H9 (cell line): Measurements from ENCODE around the gene CBLB. TPM values are rescaled to one million over a fixed set of nuclear protein-coding genes. Genes with fewer than 3 reads are reported as not detected.

Experiments
- DNase-seq: peaks from one replicate; pipeline ENCODE4 v3.0.0-alpha.2; 2017
- H2AFZ ChIP-seq: one replicate; pipeline ENCODE4 v1.6.1; 2013; ENCODE audit warnings: mild to moderate bottlenecking, low read length, control low read depth, moderate library complexity
- H2AK5ac ChIP-seq: 2 replicates; pipeline ENCODE4 v1.6.1; 2013; ENCODE audit warnings: low read length, control low read depth, mixed read lengths; ENCODE audit not compliant: insufficient read length
- H2BK120ac ChIP-seq: one replicate; pipeline ENCODE4 v1.6.1; 2013; ENCODE audit warnings: low read depth, mild to moderate bottlenecking, low read length, control low read depth, inconsistent platforms; ENCODE audit not compliant: poor library complexity, severe bottlenecking
- H2BK12ac ChIP-seq: 2 replicates; pipeline ENCODE4 v1.6.1; 2013; ENCODE audit warnings: low read length, control low read depth, mixed read lengths, low read depth; ENCODE audit not compliant: insufficient read length
- H2BK15ac ChIP-seq: 2 replicates; pipeline ENCODE4 v1.6.1; 2013; ENCODE audit warnings: low read depth, low read length, control low read depth
- H2BK20ac ChIP-seq: one replicate; pipeline ENCODE4 v1.6.1; 2013; ENCODE audit warnings: low read depth, mild to moderate bottlenecking, low read length, control low read depth, inconsistent platforms; ENCODE audit not compliant: poor library complexity, severe bottlenecking
- H2BK5ac ChIP-seq: 2 replicates; pipeline ENCODE4 v1.6.1; 2013; ENCODE audit warnings: low read length, control low read depth, mixed read lengths; ENCODE audit not compliant: insufficient read length
- H3K14ac ChIP-seq: 2 replicates; pipeline ENCODE4 v1.6.1; 2013; ENCODE audit warnings: low read length, control low read depth; ENCODE audit not compliant: insufficient read depth
- H3K18ac ChIP-seq: 2 replicates; pipeline ENCODE4 v1.6.1; 2013; ENCODE audit warnings: low read depth, mild to moderate bottlenecking, mixed read lengths, low read length, control low read depth; ENCODE audit not compliant: insufficient read length
- H3K23ac ChIP-seq: 2 replicates; pipeline ENCODE4 v1.6.1; 2013; ENCODE audit warnings: low read length, control low read depth, mixed read lengths, low read depth; ENCODE audit not compliant: insufficient read length
- H3K23me2 ChIP-seq: 2 replicates; pipeline ENCODE4 v1.6.1; 2013; ENCODE audit warnings: low read depth, mild to moderate bottlenecking, mixed read lengths, low read length, control low read depth; ENCODE audit not compliant: insufficient read length, poor library complexity, severe bottlenecking
- H3K27ac ChIP-seq: 2 replicates; pipeline ENCODE4 v1.5.1; 2013; ENCODE audit warnings: low read length, control low read depth, mixed read lengths, low read depth; ENCODE audit not compliant: insufficient read length
- H3K27me3 ChIP-seq: 2 replicates; pipeline ENCODE4 v1.6.1; 2013; ENCODE audit warnings: low read length, control low read depth, inconsistent platforms; ENCODE audit not compliant: insufficient read depth
- H3K4ac ChIP-seq: 2 replicates; pipeline ENCODE4 v1.6.1; 2013; ENCODE audit warnings: low read depth, mild to moderate bottlenecking, control low read depth, inconsistent platforms, low read length, moderate library complexity
- H3K4me1 ChIP-seq: 2 replicates; pipeline ENCODE4 v1.6.1; 2013; ENCODE audit warnings: low read length, control low read depth, inconsistent platforms; ENCODE audit not compliant: insufficient read depth
- H3K4me2 ChIP-seq: 2 replicates; pipeline ENCODE4 v1.6.1; 2013; ENCODE audit warnings: low read length, control low read depth, mixed read lengths; ENCODE audit not compliant: insufficient read length, insufficient read depth
- H3K56ac ChIP-seq: 2 replicates; pipeline ENCODE4 v1.6.1; 2013; ENCODE audit warnings: low read depth, mild to moderate bottlenecking, mixed read lengths, low read length, control low read depth; ENCODE audit not compliant: insufficient read length
- H3K79me1 ChIP-seq: 2 replicates; pipeline ENCODE4 v1.6.1; 2013; ENCODE audit warnings: low read depth, mild to moderate bottlenecking, moderate library complexity, low read length, control low read depth, inconsistent platforms; ENCODE audit not compliant: insufficient read depth, poor library complexity, severe bottlenecking
- H3K79me2 ChIP-seq: 2 replicates; pipeline ENCODE4 v1.6.1; 2013; ENCODE audit warnings: low read length, control low read depth, inconsistent platforms; ENCODE audit not compliant: insufficient read depth
- H3K9ac ChIP-seq: 2 replicates; pipeline ENCODE4 v1.6.1; 2013; ENCODE audit warnings: low read length, control low read depth, mixed read lengths; ENCODE audit not compliant: insufficient read length; ENCODE audit errors: extremely low read depth
- H3K9me3 ChIP-seq: one replicate; pipeline ENCODE4 v1.6.1; 2013; ENCODE audit warnings: low read depth, low read length, inconsistent platforms; ENCODE audit not compliant: control insufficient read depth
- H3T11ph ChIP-seq: one replicate; pipeline ENCODE4 v1.6.1; 2013; ENCODE audit warnings: mild to moderate bottlenecking, low read length, control low read depth, inconsistent platforms
- H4K20me1 ChIP-seq: one replicate; pipeline ENCODE4 v1.6.1; 2013; ENCODE audit not compliant: control insufficient read depth, insufficient read length, insufficient read depth
- H4K5ac ChIP-seq: 2 replicates; pipeline ENCODE4 v1.6.1; 2013; ENCODE audit warnings: low read depth, mild to moderate bottlenecking, mixed read lengths, low read length, control low read depth; ENCODE audit not compliant: insufficient read length
- H4K8ac ChIP-seq: replicated peaks from 2 replicates; pipeline ENCODE4 v1.6.1; 2013; ENCODE audit warnings: low read length, control low read depth, mixed read lengths, low read depth; ENCODE audit not compliant: insufficient read length
- H4K91ac ChIP-seq: 2 replicates; pipeline ENCODE4 v1.6.1; 2013; ENCODE audit warnings: low read depth, mild to moderate bottlenecking, moderate library complexity, mixed read lengths, low read length, control low read depth; ENCODE audit not compliant: insufficient read length
- H3K27ac Mint-ChIP-seq, 3 experiments: 2 replicates in 2 of 3; 3 replicates in 1 of 3; pipeline ENCODE4 v1.8.0; 2020 to 2021; ENCODE audit warnings: mixed read lengths in 3 of 3, mild to moderate bottlenecking in 1 of 3, moderate library complexity in 1 of 3
- H3K27me3 Mint-ChIP-seq: 2 replicates; pipeline ENCODE4 v1.8.0; 2021; ENCODE audit warnings: low read depth, mild to moderate bottlenecking, moderate library complexity, mixed read lengths
- H3K36me3 Mint-ChIP-seq, 3 experiments: 2 replicates in 2 of 3; 3 replicates in 1 of 3; pipeline ENCODE4 v1.8.0; 2020 to 2021; ENCODE audit warnings: low read depth in 3 of 3, mixed read lengths in 3 of 3; ENCODE audit not compliant: insufficient read depth in 1 of 3
- H3K4me1 Mint-ChIP-seq, 2 experiments: 2 replicates each; pipeline ENCODE4 v1.8.0; 2020; ENCODE audit warnings: mixed read lengths in 2 of 2
- H3K4me3 Mint-ChIP-seq, 2 experiments: 2 replicates in 1 of 2; 3 replicates in 1 of 2; pipeline ENCODE4 v1.8.0; 2020 to 2021; ENCODE audit warnings: mild to moderate bottlenecking in 2 of 2, mixed read lengths in 2 of 2, moderate library complexity in 1 of 2
- H3K9me3 Mint-ChIP-seq, 2 experiments: 2 replicates in 1 of 2; 3 replicates in 1 of 2; pipeline ENCODE4 v1.8.0; 2020; ENCODE audit warnings: mild to moderate bottlenecking in 2 of 2, mixed read lengths in 2 of 2, moderate library complexity in 1 of 2
- CTCF ChIP-seq: fragments of 200-600 bp; sonication (generic); conservative IDR thresholded peaks from 3 replicates; pipeline ENCODE4 v1.8.0; 2021; ENCODE audit warnings: antibody characterized with exemption, mild to moderate bottlenecking
- WGBS: extraction: QIAGEN DNeasy Blood & Tissue Kit; methylation state at CpG from one replicate; pipeline ENCODE4 v1.1.7; 2013; ENCODE audit warnings: missing lambda C conversion rate, low lambda C conversion rate, mixed read lengths; ENCODE audit not compliant: insufficient read length; ENCODE audit errors: extremely low coverage; 5-methylcytosine and 5-hydroxymethylcytosine counted together
- total RNA-seq: library from RNA; stranded (reverse); gene quantifications from 2 replicates; pipeline ENCODE4 v1.2.1, GENCODE V29; 2021

Gene CBLB
- total RNA-seq, 1 experiment from 2014 or later = 25.7 TPM

GRCh38 chr3:105791131-105791530 lies 77.7 kb downstream of the CBLB start:
- Histone ChIP-seq H2BK5ac (no peak overlapping the region), H2BK120ac (no peak overlapping the region), H3T11ph (no peak overlapping the region), H3K27me3 (no peaks in the 10 kb centered on the region), H3K4ac (no peak overlapping the region), H3K14ac (no peak overlapping the region), H3K56ac (no peak overlapping the region), H3K79me1 (peaks cover 9% of the 10 kb centered on the region), H4K20me1 (no peaks in the 10 kb centered on the region), H4K91ac (no peak overlapping the region), H2BK12ac (no peak overlapping the region), H3K18ac (no peak overlapping the region), H4K8ac (no peak overlapping the region), H3K9ac (no peak overlapping the region), H3K23me2 (no peaks in the 10 kb centered on the region), H3K79me2 (no peaks in the 10 kb centered on the region), H3K27ac (no peak overlapping the region), H2AK5ac (no peak overlapping the region), H2BK20ac (no peak overlapping the region), H3K23ac (no peak overlapping the region), H3K9me3 (no peaks in the 10 kb centered on the region), H2BK15ac (no peak overlapping the region), H3K4me1 (no peaks in the 10 kb centered on the region; the same call in 1 of the 2 replicates), H4K5ac (no peak overlapping the region), H3K4me2 (no peak overlapping the region), H2AFZ (no peak overlapping the region)
- no CpG with 5 or more reads among the region's 4 CpGs for WGBS
- Mint-ChIP-seq H3K27me3 (no peaks in the 10 kb centered on the region), H3K4me1 (peaks cover 15 to 25% of the 10 kb centered on the region in 2 experiments), H3K9me3 (peaks cover 0 to 4% of the 10 kb centered on the region in 2 experiments; a peak in 3 of 5 replicates), H3K36me3 (peaks cover 0 to 3% (median under 1%) of the 10 kb centered on the region in 3 experiments; a peak in 2 of 7 replicates), H3K4me3 (no peak overlapping the region), H3K27ac (no peak overlapping the region)
- no peak for DNase-seq
- TF ChIP-seq CTCF = no peak
